Activated CD4-positive, alpha-beta memory T cell treated with anti-CD3 and anti-CD28 coated beads for 36 hours (primary cell): ENCODE data around the gene USP7. TPM values are rescaled to one million over a fixed set of nuclear protein-coding genes. Genes with fewer than 3 reads are reported as not detected.
"Not testable (repeated sequence)": the region's sequence is repeated elsewhere in the genome, so short reads cannot be mapped to it uniquely, and the experiment has no call there.

Experiments
- CTCF ChIA-PET: fragments of 350-600 bp; sonication (Branson Sonifier 250); formaldehyde crosslinking; loops from one replicate; lab custom pipeline; 2021; ENCODE audit warnings: antibody characterized with exemption, inconsistent platforms; lab: Charles Lee
- POLR2A ChIA-PET: fragments of 350-600 bp; sonication (Branson Sonifier 250); formaldehyde crosslinking; loops from one replicate; lab custom pipeline; 2021; ENCODE audit warnings: antibody characterized with exemption; lab: Charles Lee
- DNase-seq: peaks from one replicate; pipeline ENCODE4 v3.0.0-alpha.2; 2020
- H3K27ac Mint-ChIP-seq: one replicate; pipeline ENCODE4 v1.8.0; 2021; ENCODE audit warnings: mixed read lengths
- H3K27me3 Mint-ChIP-seq: one replicate; pipeline ENCODE4 v1.8.0; 2021; ENCODE audit warnings: mixed read lengths
- H3K36me3 Mint-ChIP-seq: one replicate; pipeline ENCODE4 v1.8.0; 2021; ENCODE audit warnings: mixed read lengths
- H3K4me1 Mint-ChIP-seq: one replicate; pipeline ENCODE4 v1.8.0; 2021; ENCODE audit warnings: low read depth, mixed read lengths
- H3K4me3 Mint-ChIP-seq: one replicate; pipeline ENCODE4 v1.8.0; 2021; ENCODE audit warnings: mild to moderate bottlenecking, mixed read lengths
- H3K9me3 Mint-ChIP-seq: one replicate; pipeline ENCODE4 v1.8.0; 2021; ENCODE audit warnings: mixed read lengths
- intact Hi-C: fragments of 100-400 bp; cut with micrococcal nuclease; formaldehyde crosslinking; loops from one replicate; pipeline ENCODE4 v1.15.1; 2023
- total RNA-seq, 2 experiments: library from RNA; stranded (reverse); gene quantifications; one replicate each; pipeline ENCODE4 v1.2.3, GENCODE V29; 2021

Gene USP7
- total RNA-seq, 2 experiments from 2014 or later: 154 to 170 TPM

- no peak overlapping the region for H3K27ac Mint-ChIP-seq
- ChIA-PET CTCF (interaction anchor here (0.5 to 8.6 kb wide), 6 partner anchors 15 to 319 kb away, joined by 3 to 65 read pairs (median 3); partner anchors contain the start of gene CARHSP1), POLR2A (no interaction called here)
- intact Hi-C loops: no loop called here
- no peak overlapping the region for H3K4me3 Mint-ChIP-seq
- peaks cover 10% of the 10 kb centered on the region for H3K36me3 Mint-ChIP-seq
- H3K4me1 Mint-ChIP-seq: peaks cover 20% of the 10 kb centered on the region
- peaks cover 3% of the 10 kb centered on the region for H3K27me3 Mint-ChIP-seq
- no peaks in the 10 kb centered on the region for H3K9me3 Mint-ChIP-seq
- DNase-seq: peak; percentile 26
Observed at GRCh38 chr16:8885674-8886592, 77.8 kb downstream of the USP7 start.

- intact Hi-C loops: no loop called here
- H3K27me3 Mint-ChIP-seq: peaks cover 3% of the 10 kb centered on the region
- ChIA-PET POLR2A (no interaction called here), CTCF (interaction anchor here (1.1 to 8.6 kb wide), 4 partner anchors 12 to 223 kb away, joined by 3 to 65 read pairs (median 25); partner anchors contain the start of gene CARHSP1)
- no peak overlapping the region for H3K27ac Mint-ChIP-seq
- H3K36me3 Mint-ChIP-seq: peaks cover 3% of the 10 kb centered on the region
- no peak for DNase-seq
- H3K9me3 Mint-ChIP-seq: no peaks in the 10 kb centered on the region
- peaks cover 15% of the 10 kb centered on the region for H3K4me1 Mint-ChIP-seq
- H3K4me3 Mint-ChIP-seq: no peak overlapping the region
Observed at GRCh38 chr16:8882725-8883377, 80.9 kb downstream of the USP7 start.

- CTCF ChIA-PET: interaction anchor here (1.0 to 8.6 kb wide), 11 partner anchors 9 to 315 kb away, joined by 3 to 65 read pairs (median 20); partner anchors contain the start of gene CARHSP1
- no peak within 1 kb of the TSS for H3K27ac Mint-ChIP-seq
- no peak for DNase-seq
- H3K27me3 Mint-ChIP-seq: peaks cover 3% of the 10 kb centered on the region
- no peaks in the 10 kb centered on the region for H3K9me3 Mint-ChIP-seq
- intact Hi-C loops: no loop called here
- peaks cover 15% of the 10 kb centered on the region for H3K4me1 Mint-ChIP-seq
- H3K4me3 Mint-ChIP-seq: no peak within 1 kb of the TSS
- no peaks in the 10 kb centered on the region for H3K36me3 Mint-ChIP-seq
- POLR2A ChIA-PET: no interaction called here
Observed at GRCh38 chr16:8882041-8882617, 81.6 kb downstream of the USP7 start, which contains the start of gene LITAFD. Gene LITAFD, plus strand, starts transcription at chr16:8882351. Its CDS starts 2,005 bp downstream, at chr16:8884356.

- Mint-ChIP-seq H3K27ac (no peak overlapping the region), H3K4me3 (no peak overlapping the region), H3K4me1 (peaks cover 10% of the 10 kb centered on the region), H3K36me3 (no peaks in the 10 kb centered on the region), H3K27me3 (peaks cover 3% of the 10 kb centered on the region), H3K9me3 (no peaks in the 10 kb centered on the region)
- intact Hi-C loops: loop anchor here (1.0 to 2.0 kb wide), 2 partner anchors 220 to 314 kb away; no protein-coding TSS in a partner anchor
- POLR2A ChIA-PET: interaction anchor here (1.0 kb wide), 1 partner anchor 9 kb away, joined by 3 read pairs; no protein-coding TSS in a partner anchor
- CTCF ChIA-PET: interaction anchor here (0.6 to 8.6 kb wide), 42 partner anchors 10 to 314 kb away, joined by 3 to 65 read pairs (median 4); partner anchors contain the start of genes ABAT, CARHSP1, PMM2 and TMEM186
- no peak for DNase-seq
Observed at GRCh38 chr16:8880839-8881510, 82.7 kb downstream of the USP7 start.

GRCh38 chr16:8878523-8878911, 85.2 kb downstream of the USP7 start:
- intact Hi-C loops: no loop called here
- ChIA-PET CTCF (interaction anchor here (0.8 to 8.6 kb wide), 6 partner anchors 8 to 262 kb away, joined by 3 to 65 read pairs (median 10); partner anchors contain the start of gene CARHSP1), POLR2A (no interaction called here)
- DNase-seq: no peak
- H3K4me3 Mint-ChIP-seq: no peak overlapping the region
- H3K27me3 Mint-ChIP-seq: no peaks in the 10 kb centered on the region
- no peaks in the 10 kb centered on the region for H3K9me3 Mint-ChIP-seq
- no peaks in the 10 kb centered on the region for H3K36me3 Mint-ChIP-seq
- H3K27ac Mint-ChIP-seq: no peak overlapping the region
- H3K4me1 Mint-ChIP-seq: peaks cover 2% of the 10 kb centered on the region

- H3K4me3 Mint-ChIP-seq: no peak overlapping the region
- H3K27ac Mint-ChIP-seq: no peak overlapping the region
- no peak for DNase-seq
- intact Hi-C loops: no loop called here
- H3K9me3 Mint-ChIP-seq: no peaks in the 10 kb centered on the region
- ChIA-PET CTCF (interaction anchor here (0.8 to 8.6 kb wide), 5 partner anchors 8 to 262 kb away, joined by 3 to 65 read pairs (median 16); partner anchors contain the start of gene CARHSP1), POLR2A (no interaction called here)
- no peaks in the 10 kb centered on the region for H3K27me3 Mint-ChIP-seq
- no peaks in the 10 kb centered on the region for H3K36me3 Mint-ChIP-seq
- peaks cover 2% of the 10 kb centered on the region for H3K4me1 Mint-ChIP-seq
Observed at GRCh38 chr16:8877894-8878522, 85.7 kb downstream of the USP7 start.

- intact Hi-C loops, H3K27me3 Mint-ChIP-seq, H3K4me3 Mint-ChIP-seq, H3K9me3 Mint-ChIP-seq, POLR2A ChIA-PET, CTCF ChIA-PET, H3K27ac Mint-ChIP-seq, H3K36me3 Mint-ChIP-seq, DNase-seq: not testable (repeated sequence)
- H3K4me1 Mint-ChIP-seq: peaks cover 11% of the 10 kb centered on the region
Observed at GRCh38 chr16:8875317-8875716, 88.4 kb downstream of the USP7 start.

- DNase-seq: no peak
- H3K4me3 Mint-ChIP-seq: no peak overlapping the region
- ChIA-PET CTCF (interaction anchor here (0.5 to 1.4 kb wide), 4 partner anchors 16 to 260 kb away, joined by 3 to 4 read pairs (median 3); no protein-coding TSS in a partner anchor), POLR2A (no interaction called here)
- H3K27me3 Mint-ChIP-seq: no peaks in the 10 kb centered on the region
- intact Hi-C loops: no loop called here
- no peaks in the 10 kb centered on the region for H3K36me3 Mint-ChIP-seq
- no peaks in the 10 kb centered on the region for H3K9me3 Mint-ChIP-seq
- H3K27ac Mint-ChIP-seq: peak overlapping the region; percentile 6
- peaks cover 13% of the 10 kb centered on the region for H3K4me1 Mint-ChIP-seq
Observed at GRCh38 chr16:8874388-8874787, 89.3 kb downstream of the USP7 start.

GRCh38 chr16:8873866-8874195, 89.9 kb downstream of the USP7 start:
- intact Hi-C loops, DNase-seq, H3K4me3 Mint-ChIP-seq, H3K27ac Mint-ChIP-seq, H3K27me3 Mint-ChIP-seq, H3K36me3 Mint-ChIP-seq, H3K9me3 Mint-ChIP-seq: not testable (repeated sequence)
- POLR2A ChIA-PET: interaction anchor here (0.6 to 0.9 kb wide), 2 partner anchors 17 to 254 kb away, joined by 4 read pairs; no protein-coding TSS in a partner anchor
- CTCF ChIA-PET: interaction anchor here (0.5 to 1.4 kb wide), 9 partner anchors 11 to 281 kb away, joined by 3 to 6 read pairs (median 3); no protein-coding TSS in a partner anchor
- H3K4me1 Mint-ChIP-seq: peaks cover 16% of the 10 kb centered on the region

GRCh38 chr16:8872967-8873865, 90.5 kb downstream of the USP7 start:
- intact Hi-C loops: no loop called here
- no peaks in the 10 kb centered on the region for H3K27me3 Mint-ChIP-seq
- ChIA-PET POLR2A (interaction anchor here (0.6 to 0.9 kb wide), 2 partner anchors 18 to 254 kb away, joined by 4 read pairs; no protein-coding TSS in a partner anchor), CTCF (interaction anchor here (0.7 to 4.7 kb wide), 10 partner anchors 9 to 306 kb away, joined by 3 to 65 read pairs (median 3); partner anchors contain the start of gene LITAFD)
- peaks cover 16% of the 10 kb centered on the region for H3K4me1 Mint-ChIP-seq
- no peak for DNase-seq
- H3K4me3 Mint-ChIP-seq: no peak overlapping the region
- H3K36me3 Mint-ChIP-seq: no peaks in the 10 kb centered on the region
- no peak overlapping the region for H3K27ac Mint-ChIP-seq
- H3K9me3 Mint-ChIP-seq: no peaks in the 10 kb centered on the region
